Muscle of leg (tissue), 11 donors: ENCODE data around the gene ACCS. TPM values are rescaled to one million over a fixed set of nuclear protein-coding genes. Genes with fewer than 3 reads are reported as not detected.

ENCODE experiments used
- DNase-seq: peaks from one replicate; pipeline ENCODE4 v3.0.0; 2013
- H3K27ac ChIP-seq: one replicate; pipeline ENCODE4 v1.5.1; 2013; ENCODE audit warnings: mild to moderate bottlenecking, low read length, control low read depth
- H3K27me3 ChIP-seq: one replicate; pipeline ENCODE4 v1.6.1; 2013; ENCODE audit warnings: low read length; ENCODE audit not compliant: control insufficient read depth, insufficient read depth
- H3K36me3 ChIP-seq: one replicate; pipeline ENCODE4 v1.6.1; 2013; ENCODE audit warnings: low read length; ENCODE audit not compliant: control insufficient read depth, insufficient read depth
- H3K4me1 ChIP-seq: one replicate; pipeline ENCODE4 v1.6.1; 2013; ENCODE audit warnings: low read length; ENCODE audit not compliant: control insufficient read depth, insufficient read depth
- H3K4me3 ChIP-seq: one replicate; pipeline ENCODE4 v1.5.1; 2013; ENCODE audit warnings: low read length, control low read depth
- H3K9me3 ChIP-seq: replicated peaks from 2 replicates; pipeline ENCODE4 v1.6.1; 2013; ENCODE audit warnings: low read depth, low read length; ENCODE audit not compliant: control insufficient read depth
- WGBS: methylation state at CpG from one replicate; pipeline ENCODE4 v1.1.5; 2013; ENCODE audit warnings: missing lambda C conversion rate; ENCODE audit not compliant: insufficient coverage; 5-methylcytosine and 5-hydroxymethylcytosine counted together
- polyA plus RNA-seq, 8 donors: library from polyadenylated mRNA; unstranded; fragments of 120-200 nt; gene quantifications; one replicate each; pipeline versions ENCODE4 v1.2.1 to v1.2.3, GENCODE V29; 2013; ENCODE audit warnings: inconsistent platforms in 1 of 8, low replicate concordance in 1 of 8; ENCODE audit not compliant: insufficient read length in 8 of 8, insufficient read depth in 1 of 8
- total RNA-seq: library from RNA; stranded (reverse); fragments of 120-200 nt; gene quantifications from one replicate; pipeline ENCODE4 v1.2.4, GENCODE V29; 2013

ACCS gene
- total and polyA plus RNA-seq, 9 donors, result 9.7 to 26.9 (median 16.0) TPM

DNA sequence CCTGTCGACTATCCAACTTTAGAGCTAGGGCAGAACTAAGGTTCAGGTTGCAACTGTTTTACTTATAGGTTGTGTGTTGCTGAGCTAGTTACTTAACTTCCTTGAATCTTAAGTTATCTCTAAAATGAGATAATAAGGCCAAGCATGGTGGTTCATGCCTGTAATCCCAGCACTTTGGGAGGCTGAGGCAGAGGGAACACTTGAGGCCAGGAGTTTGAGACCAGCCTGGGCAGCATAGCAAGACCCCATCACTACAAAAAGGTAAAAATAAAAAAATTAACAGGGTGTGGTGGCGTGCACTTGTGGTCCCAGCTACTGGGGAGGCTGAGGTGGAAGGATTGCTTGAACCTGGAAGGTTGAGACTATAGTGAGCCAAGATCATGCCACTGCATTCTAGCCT is 2.1 kb downstream of the ACCS start:
- no peak for DNase-seq

DNA sequence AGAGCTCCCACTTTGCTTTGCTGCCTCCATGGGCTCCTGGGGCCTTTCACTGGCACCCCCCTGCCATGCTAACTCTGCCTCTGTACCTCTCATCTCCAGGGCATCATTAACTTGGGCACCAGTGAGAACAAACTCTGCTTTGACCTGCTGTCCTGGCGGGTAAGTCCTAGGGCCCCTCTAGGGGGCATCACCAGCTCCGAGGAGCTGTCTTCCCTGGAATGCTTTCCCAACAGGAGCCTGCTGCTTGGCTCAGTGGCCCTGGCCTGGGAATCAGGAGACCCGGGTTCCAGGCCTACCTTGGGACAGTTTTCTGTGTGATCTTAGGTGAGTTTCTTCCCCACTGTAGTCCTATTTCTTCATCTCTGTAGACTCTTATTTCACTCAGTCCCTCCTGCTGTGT is 5.1 kb downstream of the ACCS start:
- Histone ChIP-seq H3K4me3 (no peak overlapping the region), H3K4me1 (peaks cover 7% of the 10 kb centered on the region), H3K27me3 (no peaks in the 10 kb centered on the region), H3K9me3 (no peaks in the 10 kb centered on the region), H3K36me3 (peaks cover 37% of the 10 kb centered on the region), H3K27ac (no peak overlapping the region)
- DNase-seq, result no peak
- WGBS, result 60% methylated on average over 2 of the region's 3 CpGs

More for the DNA sequence above, 2.1 kb downstream of the ACCS start:
- Histone ChIP-seq H3K36me3 (peaks cover 24% of the 10 kb centered on the region), H3K4me1 (peaks cover 12% of the 10 kb centered on the region), H3K4me3 (no peak overlapping the region), H3K27me3 (no peaks in the 10 kb centered on the region), H3K9me3 (no peaks in the 10 kb centered on the region), H3K27ac (no peak overlapping the region)
- 100% methylated on average over 1 of the region's 2 CpGs for WGBS

DNA sequence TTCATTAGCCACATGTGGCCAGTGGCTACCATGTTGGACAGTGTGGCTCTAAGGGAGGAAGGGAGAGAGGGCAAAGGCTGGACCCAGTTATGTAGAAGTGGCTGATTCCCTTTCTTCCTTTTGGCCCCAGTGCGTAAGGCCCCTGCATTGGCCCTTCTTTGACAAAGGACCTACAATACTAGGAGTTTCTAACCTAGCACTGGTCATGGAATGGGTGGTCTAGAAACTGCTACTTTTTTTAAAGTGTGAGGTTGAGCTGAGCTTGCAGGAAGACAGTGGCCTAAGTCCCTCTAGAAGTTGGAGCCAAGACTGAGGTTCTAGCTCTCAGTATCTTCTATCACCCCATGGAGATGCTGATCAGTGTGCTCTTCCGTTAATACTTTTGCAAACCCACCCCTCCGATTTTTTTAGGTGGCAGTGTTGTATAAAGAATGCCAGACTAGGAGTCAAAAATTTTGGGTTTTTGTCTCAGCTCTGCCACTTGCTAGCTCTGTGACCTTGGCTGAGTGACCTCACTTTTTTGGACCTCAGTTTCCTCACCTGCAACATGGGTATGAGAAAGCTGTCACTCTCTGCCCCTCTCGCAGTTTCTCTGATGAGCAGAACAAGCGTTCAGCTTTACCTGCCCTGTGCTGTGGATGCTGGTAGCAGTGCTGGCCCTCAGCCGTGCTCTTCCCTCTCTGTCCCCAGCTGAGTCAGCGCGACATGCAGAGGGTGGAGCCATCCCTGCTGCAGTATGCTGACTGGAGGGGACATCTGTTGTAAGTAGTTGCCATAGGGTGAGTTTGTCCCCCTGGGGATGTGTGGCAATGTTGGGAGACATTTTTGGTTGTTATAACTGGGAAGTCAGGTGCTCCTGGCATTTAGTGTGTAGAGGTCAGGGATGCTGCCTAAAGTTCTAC is 6.9 kb downstream of the ACCS start:
- no peak for DNase-seq
- no peak overlapping the region for H3K27ac ChIP-seq
- H3K27me3 ChIP-seq, result no peaks in the 10 kb centered on the region
- H3K9me3 ChIP-seq, result no peaks in the 10 kb centered on the region
- H3K4me3 ChIP-seq, result no peak overlapping the region
- H3K36me3 ChIP-seq, result peaks cover 44% of the 10 kb centered on the region
- H3K4me1 ChIP-seq, result no peaks in the 10 kb centered on the region
- 89% methylated on average over 3 of the region's 8 CpGs for WGBS

DNA sequence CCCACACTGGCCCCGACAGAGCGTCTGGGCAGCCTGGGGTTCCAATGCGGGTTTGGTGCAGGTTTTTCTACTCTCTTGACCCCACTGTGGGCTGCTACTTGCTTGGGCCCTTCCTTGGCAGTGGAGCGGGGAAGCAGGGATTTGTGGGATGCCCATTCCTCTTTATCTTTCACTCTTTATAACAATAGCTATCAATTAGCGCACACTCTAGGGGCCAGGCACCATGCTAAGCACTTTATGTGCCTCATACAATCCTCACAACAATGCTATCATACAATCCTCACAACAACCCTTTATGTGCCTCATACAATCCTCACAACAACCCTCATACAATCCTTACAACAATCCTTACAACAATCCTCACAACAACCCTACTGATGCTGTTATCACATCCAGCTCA is 12.7 kb downstream of the ACCS start:
- WGBS, result 100% methylated on average over 5 of the region's 5 CpGs
- DNase-seq, result no peak

DNA sequence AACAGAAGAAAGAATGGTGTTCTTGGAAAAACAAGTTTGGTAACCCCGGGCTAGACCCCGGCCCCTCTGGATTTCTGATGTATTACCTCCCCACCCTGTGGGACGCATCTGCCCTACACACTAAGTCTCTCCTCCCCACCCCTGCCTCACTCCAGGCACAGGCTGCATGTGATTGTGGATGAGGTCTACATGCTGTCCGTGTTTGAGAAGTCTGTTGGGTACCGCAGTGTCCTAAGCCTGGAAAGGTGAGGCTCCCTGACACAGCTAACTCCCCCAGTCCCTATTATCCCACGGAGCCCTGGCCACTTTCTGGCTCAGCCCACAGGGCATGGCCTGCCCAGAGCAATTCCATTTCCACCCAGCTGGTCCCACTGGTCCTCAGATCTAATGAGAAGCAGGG is 13.3 kb downstream of the ACCS start:
- WGBS, result no CpG with 5 or more reads among the region's 6 CpGs
- no peak overlapping the region for H3K4me3 ChIP-seq
- DNase-seq, result no peak
- peaks cover 27% of the 10 kb centered on the region for H3K36me3 ChIP-seq
- H3K27ac ChIP-seq, result no peak overlapping the region
- no peaks in the 10 kb centered on the region for H3K27me3 ChIP-seq
- H3K9me3 ChIP-seq, result no peaks in the 10 kb centered on the region
- H3K4me1 ChIP-seq, result no peaks in the 10 kb centered on the region

More for the DNA sequence above, 12.7 kb downstream of the ACCS start:
- Histone ChIP-seq H3K36me3 (peaks cover 30% of the 10 kb centered on the region), H3K4me3 (no peak overlapping the region), H3K27me3 (no peaks in the 10 kb centered on the region), H3K27ac (no peak overlapping the region), H3K4me1 (no peaks in the 10 kb centered on the region), H3K9me3 (no peaks in the 10 kb centered on the region)

DNA sequence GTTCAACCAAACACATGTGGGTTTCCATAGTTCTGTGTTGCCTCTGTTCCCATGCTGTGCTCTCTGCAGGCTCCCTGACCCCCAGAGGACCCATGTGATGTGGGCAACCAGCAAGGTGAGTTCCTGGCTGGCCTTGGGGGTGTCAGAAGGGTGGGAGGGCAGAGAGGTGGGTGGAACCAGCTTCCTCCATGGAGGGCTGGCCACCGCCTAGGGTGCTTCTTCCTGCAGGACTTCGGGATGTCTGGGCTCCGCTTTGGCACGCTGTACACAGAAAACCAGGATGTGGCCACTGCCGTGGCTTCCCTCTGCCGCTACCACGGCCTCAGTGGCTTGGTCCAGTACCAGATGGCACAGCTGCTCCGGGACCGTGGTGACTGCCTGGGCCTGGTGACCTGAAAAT is 14.9 kb downstream of the ACCS start:
- 93% methylated on average over 9 of the region's 9 CpGs for WGBS
- Histone ChIP-seq H3K27me3 (no peaks in the 10 kb centered on the region), H3K4me1 (no peaks in the 10 kb centered on the region), H3K9me3 (no peaks in the 10 kb centered on the region), H3K4me3 (no peak overlapping the region), H3K27ac (no peak overlapping the region), H3K36me3 (peaks cover 22% of the 10 kb centered on the region)
- DNase-seq, result no peak

DNA sequence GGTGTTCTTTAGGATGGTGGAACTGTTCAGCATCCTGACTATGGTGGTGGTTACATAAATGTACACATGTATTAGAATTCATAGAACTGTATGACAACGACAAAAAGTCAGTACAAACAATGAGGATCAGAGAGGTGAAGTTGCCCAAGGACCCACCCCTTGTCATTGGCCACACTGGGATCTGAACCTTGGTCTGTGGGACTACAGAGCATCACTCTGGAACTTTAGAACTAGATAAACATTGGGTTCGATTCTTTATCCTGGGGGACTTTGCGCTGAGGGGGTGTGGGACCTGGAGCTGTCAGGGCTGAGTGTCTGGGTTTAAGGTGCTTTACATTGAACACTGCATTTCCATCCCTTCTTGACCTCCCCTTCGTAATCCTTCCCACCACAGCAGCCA is 16.6 kb downstream of the ACCS start:
- DNase-seq, result no peak
- no peaks in the 10 kb centered on the region for H3K9me3 ChIP-seq
- H3K4me3 ChIP-seq, result no peak overlapping the region
- H3K27ac ChIP-seq, result no peak overlapping the region
- WGBS, result 83% methylated on average over 1 of the region's 4 CpGs
- H3K27me3 ChIP-seq, result no peaks in the 10 kb centered on the region
- H3K36me3 ChIP-seq, result peaks cover 15% of the 10 kb centered on the region
- H3K4me1 ChIP-seq, result no peaks in the 10 kb centered on the region

DNA sequence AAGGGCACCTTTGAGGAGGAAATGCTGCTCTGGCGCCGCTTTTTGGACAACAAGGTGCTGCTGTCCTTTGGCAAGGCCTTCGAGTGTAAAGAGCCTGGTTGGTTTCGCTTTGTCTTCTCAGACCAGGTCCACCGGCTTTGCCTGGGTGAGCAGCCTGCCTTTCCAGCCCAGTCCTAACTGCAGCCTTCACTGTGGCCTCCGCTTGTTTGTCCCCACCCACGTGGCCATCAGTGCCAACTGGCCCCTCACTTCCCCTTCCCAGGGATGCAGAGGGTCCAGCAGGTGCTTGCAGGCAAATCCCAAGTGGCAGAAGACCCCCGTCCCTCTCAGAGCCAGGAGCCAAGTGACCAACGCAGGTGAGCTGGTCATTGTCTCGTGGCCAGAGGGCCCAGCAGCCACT is 17.4 kb downstream of the ACCS start:
- peaks cover 12% of the 10 kb centered on the region for H3K36me3 ChIP-seq
- H3K27ac ChIP-seq, result no peak overlapping the region
- no peak overlapping the region for H3K4me3 ChIP-seq
- H3K9me3 ChIP-seq, result no peaks in the 10 kb centered on the region
- no peaks in the 10 kb centered on the region for H3K4me1 ChIP-seq
- WGBS, result 86% methylated on average over 10 of the region's 10 CpGs
- H3K27me3 ChIP-seq, result no peaks in the 10 kb centered on the region
- no peak for DNase-seq

DNA sequence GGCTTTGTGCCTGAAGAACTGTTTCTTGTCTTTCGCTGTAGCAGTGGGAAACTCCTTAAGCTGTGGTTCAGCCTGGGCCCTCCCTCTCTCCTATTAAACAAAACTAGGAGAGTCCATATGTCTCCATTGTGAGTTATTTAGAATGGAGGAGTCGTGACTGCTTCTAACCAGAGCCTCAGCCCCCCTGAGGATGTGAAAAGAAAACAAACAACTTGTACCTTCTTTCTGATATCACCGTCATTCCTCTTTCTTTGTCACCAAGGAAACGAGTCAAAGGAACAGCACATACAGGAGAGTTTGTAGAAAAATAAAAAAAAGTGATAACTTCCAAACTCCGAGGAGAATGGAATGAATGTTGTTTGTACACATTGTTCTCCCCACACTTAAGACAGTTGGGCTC is 17.8 kb downstream of the ACCS start:
- H3K4me1 ChIP-seq, result no peaks in the 10 kb centered on the region
- no peak overlapping the region for H3K27ac ChIP-seq
- no CpG with 5 or more reads among the region's 5 CpGs for WGBS
- H3K4me3 ChIP-seq, result no peak overlapping the region
- no peaks in the 10 kb centered on the region for H3K9me3 ChIP-seq
- H3K27me3 ChIP-seq, result no peaks in the 10 kb centered on the region
- H3K36me3 ChIP-seq, result peaks cover 12% of the 10 kb centered on the region
- no peak for DNase-seq

DNA sequence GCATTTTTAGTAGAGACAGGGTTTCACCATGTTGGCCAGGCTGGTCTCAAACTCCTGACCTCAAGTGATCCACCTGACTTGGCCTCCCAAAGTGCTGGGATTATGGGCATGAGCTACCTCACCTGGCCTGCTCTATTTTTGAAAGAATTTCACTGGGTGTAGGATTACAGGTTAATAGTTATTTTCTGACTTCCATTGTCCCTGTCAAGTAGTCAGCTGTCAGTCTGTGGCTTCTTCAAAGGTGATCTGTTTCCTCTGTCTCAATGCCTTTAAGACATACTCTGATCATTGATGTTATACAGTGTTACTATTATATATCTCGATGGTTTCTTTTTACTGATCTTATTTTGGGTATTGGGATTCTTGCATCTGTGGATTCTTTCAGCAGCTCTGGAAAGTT is 19.3 kb downstream of the ACCS start:
- no peak overlapping the region for H3K4me3 ChIP-seq
- H3K27ac ChIP-seq, result no peak overlapping the region
- DNase-seq, result no peak
- H3K36me3 ChIP-seq, result peaks cover 10% of the 10 kb centered on the region
- H3K9me3 ChIP-seq, result no peaks in the 10 kb centered on the region
- no peaks in the 10 kb centered on the region for H3K27me3 ChIP-seq
- WGBS, result no CpG with 5 or more reads among the region's 1 CpG
- no peaks in the 10 kb centered on the region for H3K4me1 ChIP-seq
